ENCODE data around the gene MED13L.

The MED13L gene

DNA sequence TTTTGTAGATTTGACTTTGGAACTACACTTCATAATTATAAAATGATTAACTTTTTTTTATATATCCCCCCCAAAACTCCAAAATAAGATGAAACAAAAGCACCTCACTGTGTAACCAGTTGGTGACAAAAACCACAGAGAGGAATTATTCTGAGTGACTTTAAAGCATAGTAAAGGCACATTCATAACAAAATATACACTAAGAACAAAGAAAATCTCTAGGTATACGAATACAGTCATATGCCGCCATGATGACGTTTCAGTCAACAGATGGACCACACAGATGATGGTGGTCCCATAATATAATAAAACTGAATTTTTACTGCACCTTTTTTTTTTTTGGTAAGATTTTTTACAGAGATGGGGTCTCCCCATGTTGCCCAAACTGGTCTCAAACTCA, 70.7 kb downstream of the MED13L start:
- no peak for DNase-seq

DNA sequence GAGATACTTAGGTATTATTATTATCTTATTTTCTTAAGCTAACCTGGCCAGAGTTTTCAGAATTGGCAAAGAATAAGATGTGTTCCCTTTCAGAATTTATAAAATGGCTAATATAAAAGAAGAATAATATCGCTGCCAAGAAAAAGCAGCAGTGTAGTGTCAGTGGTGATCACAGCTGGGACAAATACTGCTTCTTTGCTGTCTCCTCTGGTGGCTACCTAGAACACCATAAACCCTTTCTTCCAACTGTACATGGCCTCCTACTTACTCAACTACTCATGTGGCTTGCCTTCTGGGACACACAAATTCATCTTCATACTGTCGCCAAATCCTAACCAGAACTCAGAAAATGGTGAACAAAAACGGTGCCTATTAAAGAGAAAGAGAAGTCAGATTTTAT, 72.7 kb downstream of the MED13L start:
- no peak for DNase-seq

DNA sequence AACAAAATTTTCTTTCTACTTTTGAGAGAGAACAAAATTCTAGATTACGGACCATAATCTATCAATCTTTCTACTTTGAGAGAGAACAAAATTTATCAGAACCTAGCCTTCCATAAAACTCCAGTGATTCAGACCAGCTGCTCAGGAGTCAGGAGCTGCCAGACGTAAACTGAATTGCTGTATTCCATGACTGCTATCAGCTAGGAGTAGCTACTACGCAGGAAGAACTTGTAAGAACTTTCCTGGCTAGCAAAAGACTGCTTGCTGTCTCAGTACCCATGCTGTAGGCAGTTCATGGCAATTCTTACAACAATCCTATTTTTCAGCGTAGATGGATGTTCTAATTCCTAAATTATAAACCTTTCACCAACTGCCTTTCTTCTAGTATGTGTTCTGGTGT, 73.3 kb downstream of the MED13L start:
- no peak for DNase-seq

DNA sequence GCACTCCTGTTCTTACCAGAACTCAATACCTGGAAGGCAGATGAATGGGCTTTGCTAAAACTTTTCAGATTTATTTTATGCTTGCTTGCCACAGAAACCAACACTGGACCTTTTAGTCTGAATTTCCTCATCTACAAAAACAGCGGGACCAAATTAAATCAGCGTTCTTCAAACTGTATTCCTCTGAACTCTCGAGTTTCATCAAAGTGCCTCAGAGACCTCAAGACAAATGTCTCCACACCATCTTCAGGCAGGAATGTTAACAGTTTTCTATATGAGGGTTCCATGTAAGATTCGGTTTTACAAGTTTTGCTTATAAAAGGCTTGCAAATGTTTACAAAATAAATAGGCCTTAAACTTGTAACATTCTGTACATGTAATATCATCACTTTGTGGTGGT, 74.6 kb downstream of the MED13L start:
- no peak for DNase-seq

DNA sequence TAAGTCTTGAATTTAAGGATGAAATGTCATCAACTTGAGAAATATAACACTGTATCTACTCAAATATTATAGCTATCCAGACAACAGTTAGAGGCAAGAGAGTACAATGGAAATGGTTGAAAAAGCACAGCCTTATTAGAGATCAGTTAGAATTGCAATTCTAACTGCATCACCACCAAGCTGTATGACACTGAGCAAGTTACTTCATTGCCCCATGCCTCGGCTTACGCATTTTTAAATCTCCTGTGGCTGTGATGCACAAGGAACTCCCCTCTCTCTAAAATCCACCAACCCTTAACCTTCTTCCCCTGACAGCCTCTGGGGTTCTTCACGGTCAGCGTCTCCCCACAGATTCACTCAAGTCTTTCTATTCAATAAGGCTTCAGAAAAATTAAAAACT, 75.1 kb downstream of the MED13L start:
- no peak for DNase-seq

DNA sequence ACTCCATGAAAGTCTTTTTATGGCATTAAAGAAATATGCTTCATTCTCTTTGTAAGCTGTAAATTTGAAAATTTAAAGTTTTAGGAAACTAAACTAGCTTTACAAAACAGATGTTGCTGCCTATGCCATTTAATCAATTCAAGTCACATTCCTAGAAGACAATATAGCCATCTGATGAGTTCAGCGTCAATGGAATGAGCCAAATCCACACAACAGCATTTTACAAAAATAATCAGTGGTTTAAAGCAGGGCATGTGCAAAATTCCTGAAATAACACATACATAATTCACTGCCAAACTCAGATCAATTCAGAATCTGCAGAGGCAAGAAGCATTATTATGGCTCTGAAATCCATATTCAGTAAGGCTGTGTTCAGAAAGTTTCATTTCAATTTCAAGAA, 75.6 kb downstream of the MED13L start:
- DNase-seq = no peak

DNA sequence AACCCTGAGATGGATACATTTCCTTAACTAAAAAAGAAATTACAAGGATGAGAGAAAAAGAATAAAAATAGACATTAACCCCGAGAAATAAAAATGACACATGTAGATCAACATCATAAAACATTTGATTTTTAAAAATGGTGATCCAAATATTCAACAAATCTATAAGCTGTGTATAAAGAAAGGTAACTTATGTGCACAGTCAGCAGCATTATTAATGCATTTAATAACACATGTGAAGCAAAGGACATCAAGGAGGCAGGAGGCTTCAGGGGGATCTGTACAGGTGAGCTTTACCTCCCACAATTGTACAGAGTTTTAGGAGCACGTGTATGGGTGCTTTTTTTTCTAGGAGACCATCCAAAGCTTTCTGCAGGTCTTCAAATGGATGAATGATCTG, 76.1 kb downstream of the MED13L start:
- DNase-seq = no peak

DNA sequence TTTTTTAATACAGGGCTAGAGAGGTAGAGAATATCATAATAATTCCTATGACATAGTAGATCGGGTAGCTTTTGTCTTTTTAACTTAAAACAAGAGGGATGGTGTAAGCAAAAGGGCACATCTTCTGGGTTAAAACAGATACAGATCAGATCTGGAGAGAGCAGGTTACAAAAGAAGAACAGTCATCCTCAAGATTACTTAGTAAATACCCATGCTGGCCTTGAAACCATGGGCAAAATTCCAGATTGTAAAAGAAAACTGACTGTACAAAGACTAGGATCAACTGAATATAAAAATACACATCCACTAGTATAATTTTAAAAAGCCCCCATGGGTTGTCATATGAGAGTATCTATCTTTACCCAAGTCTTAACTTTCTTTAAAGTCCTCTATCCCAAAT, 76.7 kb downstream of the MED13L start:
- no peak for DNase-seq

DNA sequence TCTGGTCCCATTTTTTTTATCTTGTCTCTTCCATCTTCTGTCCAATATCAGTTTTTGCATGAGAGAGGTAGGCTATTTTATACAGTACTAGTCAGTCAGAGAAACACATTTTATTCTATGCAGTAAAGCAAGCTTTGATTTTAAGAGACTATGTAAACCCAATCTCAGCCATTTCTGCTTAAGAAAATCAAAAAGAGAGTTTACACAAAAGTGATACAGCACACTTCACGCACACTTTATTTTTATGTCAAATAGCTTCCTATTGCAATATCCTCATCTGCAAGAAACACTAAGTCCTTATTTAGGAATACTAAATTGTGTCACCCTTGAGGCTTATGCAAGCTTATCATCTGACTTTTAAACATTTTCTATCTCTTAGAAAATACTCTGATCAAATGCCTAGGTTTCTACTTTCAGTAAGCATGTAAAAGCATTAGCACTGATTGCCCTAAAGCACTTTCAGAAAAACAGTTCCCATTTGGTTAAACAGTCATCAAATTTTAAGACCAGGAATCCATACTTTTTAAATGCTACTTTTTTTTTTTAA, 78.3 kb downstream of the MED13L start:
- no peak for DNase-seq

DNA sequence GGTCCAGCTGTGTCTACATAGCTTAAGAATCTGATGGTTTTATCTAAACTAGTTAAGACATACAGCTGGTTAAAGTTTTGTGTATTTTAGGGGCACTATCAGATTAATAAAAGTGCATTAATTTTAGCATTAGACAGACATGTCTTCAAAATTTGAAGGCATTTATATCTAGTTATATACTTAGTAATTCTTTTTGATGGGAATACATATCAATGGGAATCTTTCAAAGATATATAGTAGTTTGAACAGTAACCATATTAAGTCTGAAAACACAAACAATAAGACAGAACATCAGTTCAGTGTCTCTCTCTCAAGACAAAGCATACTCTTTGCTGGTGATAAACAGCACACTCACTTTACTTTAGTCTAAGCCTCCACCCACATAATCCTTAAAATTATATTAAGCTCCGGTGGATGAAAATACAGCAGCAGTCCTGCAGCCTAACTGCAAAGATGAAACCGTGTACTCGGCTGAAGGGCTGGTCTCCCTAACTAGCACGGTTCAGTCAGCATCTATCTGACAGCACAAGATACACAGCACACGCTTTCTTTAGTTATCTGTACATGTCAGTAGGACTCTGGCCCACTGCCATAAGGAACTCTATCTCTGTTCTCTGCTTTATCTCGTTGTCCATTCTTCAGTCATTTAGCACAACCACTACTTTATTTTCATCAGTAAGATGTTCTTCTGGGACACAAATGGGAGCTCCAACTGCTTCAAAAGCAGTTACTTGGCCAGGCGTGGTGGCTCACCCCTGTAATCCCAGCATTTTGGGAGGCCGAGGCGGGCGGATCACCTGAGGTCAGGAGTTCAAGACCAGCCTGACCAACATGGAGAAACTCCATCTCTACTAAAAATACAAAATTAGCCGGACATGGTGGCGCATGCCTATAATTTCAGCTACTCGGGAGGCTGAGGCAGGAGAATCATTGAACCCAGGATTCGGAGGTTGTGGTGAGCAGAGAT, 80.5 kb downstream of the MED13L start:
- no peak for DNase-seq

DNA sequence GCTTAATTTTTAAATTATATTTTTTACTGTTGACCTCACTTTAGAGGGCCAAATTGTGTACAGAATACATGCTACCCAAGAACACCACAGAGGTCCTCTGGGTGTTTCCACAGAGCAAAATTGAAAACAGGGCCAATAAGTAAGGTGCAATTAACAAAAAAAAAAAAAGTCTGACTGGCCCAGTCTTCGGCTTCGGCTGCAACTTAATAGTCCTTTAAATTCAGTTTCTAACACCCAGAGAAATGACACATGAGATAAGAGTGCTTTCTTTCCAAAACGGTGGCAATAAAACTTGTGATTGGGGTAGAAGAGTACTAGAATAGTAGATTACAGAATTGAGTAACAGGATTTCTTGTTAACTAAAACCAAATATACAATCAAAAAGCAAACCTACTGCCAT, 81.3 kb downstream of the MED13L start:
- no peak for DNase-seq

DNA sequence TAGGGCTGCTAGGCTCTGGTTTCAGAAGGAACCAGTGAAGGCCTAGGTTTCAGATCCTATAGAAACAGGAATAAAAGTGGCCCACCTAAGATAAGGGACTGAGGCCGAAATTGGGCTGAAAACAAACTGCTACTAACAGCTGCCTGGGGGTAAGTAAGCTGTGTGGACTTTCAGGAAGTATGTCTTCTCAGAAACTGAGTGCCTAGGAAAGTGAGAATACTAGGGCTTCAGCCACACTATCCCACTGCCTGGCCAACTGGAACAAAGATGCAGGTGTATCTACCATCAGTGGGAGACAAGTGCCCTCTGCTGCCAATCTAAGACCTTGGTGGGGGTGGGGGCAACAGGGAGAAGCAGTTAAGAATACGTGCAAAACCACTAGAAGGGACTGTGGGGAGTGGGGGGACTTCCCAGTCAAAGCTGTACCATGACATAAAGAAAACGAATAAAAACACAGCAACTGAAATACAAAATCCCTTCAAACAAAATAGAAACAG, 82.5 kb downstream of the MED13L start:
- peak; percentile 64 for DNase-seq

DNA sequence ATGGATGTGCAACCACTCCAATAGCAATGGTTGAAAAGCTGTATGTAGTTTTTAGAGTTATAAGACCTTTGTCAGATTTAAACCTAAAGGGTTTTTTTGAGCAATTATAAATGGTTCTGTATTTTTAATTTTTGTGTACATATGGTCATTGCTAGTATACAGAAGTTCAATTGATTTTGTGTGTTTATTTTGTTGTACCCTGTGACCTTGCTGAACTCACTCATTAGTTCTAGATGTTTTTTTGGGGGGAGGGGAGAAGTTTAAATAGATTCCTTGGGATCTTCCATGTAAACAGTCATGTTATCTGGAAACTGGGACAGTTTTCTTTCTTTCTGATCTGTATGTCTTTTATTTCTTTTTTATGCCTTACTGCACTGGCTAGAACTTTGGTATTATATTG, 87.8 kb downstream of the MED13L start:
- DNase-seq = no peak

DNA sequence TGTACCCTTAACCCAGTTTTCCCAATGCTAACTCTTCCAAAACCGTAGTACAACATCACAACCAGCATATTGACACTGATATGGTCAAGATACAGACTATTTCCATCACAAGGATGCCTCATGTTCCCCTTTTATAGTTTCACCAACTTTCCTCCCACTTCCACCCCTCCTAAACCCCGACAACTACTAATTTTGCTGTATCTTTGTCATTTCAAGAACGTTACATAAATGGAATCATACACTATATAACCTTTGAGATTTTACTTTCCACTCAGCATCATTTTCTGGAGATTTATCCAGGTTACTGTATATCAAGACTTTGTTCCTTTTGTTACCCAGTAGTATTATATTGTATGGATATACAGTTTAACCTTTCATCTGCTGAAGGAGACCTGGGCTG, 88.9 kb downstream of the MED13L start:
- DNase-seq = no peak

DNA sequence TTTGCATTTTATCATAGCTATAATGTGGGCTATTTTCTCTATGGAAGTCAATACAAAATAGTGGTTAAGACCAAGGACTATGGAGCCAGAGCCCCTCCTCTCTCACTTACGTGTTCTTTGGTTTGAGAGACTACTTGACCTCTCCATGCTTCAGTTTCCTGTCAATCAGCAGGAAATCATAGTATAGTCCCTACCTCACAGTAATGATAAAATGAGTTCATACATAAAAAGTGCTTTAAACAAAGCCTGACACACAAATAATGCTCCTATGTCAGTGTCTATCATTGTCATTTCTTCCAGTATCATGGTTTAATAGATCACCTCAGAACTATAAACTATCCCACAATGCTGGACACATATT, 90.4 kb downstream of the MED13L start:
- DNase-seq = no peak

DNA sequence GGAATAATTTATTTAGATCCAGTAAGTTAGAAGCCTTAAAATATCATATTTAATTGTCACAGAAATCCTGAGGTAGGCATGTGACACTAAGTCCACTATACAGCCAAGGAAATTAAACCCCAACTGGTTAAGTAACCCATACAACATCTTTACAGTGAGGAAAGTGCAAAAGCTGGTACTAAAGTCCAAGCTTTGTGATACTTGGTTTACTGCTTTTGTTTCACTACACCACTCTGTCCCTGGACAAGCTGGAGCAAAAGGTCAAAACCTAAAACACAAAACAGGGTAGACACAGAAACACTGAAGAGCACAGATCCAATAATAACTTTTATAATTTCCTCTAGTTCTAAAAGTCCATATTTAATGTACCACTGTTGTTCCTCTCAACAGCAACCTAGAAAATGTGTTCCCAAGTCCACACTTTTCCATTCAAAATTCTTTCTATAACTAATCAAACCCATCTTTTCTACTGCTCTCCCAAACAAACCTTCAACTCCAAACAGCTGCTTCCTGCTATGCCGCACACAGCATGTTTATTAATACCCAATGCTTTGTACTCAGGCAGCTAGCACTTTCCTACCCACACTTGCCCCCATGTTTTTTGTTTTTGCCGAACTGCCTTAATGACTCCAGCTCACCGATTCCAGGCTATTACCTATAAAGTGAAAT, 90.9 kb downstream of the MED13L start:
- no peak for DNase-seq

DNA sequence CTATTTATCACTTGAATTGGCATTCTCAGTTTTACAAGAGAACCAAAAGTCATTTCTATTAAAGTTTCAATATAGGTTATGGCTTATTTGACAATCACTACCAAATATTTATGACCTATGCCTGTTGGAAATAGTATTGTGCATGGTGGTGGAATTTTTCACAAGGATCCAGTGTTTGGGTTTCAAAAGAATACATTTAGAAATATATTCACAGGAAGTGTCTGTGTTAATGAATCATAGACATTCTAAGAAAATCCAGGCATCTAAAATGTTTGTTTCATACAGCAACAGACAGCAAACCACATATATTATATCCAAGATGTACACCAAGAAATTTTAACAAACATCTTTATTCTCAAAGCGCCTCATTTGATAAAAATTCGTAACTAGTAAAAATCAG, 92.7 kb downstream of the MED13L start:
- no peak for DNase-seq

DNA sequence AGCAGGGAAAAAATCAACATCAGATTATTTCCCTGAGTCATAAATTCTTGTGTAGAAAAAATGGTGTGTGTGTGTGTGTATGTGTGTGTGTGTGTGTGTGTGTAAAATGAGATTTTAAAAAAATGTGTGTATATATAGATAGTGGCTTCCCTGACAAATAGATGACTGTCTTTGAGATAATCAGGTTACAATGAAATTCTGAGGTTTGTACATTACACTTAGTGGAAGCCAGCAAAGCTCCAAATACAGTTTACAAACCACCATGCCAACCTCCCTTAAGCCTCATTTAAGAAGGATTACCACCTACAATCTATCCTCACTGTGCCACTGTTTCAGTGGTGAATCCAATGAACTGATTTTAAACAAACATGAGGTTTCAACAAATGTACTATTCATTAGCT, 93.8 kb downstream of the MED13L start:
- DNase-seq = no peak

DNA sequence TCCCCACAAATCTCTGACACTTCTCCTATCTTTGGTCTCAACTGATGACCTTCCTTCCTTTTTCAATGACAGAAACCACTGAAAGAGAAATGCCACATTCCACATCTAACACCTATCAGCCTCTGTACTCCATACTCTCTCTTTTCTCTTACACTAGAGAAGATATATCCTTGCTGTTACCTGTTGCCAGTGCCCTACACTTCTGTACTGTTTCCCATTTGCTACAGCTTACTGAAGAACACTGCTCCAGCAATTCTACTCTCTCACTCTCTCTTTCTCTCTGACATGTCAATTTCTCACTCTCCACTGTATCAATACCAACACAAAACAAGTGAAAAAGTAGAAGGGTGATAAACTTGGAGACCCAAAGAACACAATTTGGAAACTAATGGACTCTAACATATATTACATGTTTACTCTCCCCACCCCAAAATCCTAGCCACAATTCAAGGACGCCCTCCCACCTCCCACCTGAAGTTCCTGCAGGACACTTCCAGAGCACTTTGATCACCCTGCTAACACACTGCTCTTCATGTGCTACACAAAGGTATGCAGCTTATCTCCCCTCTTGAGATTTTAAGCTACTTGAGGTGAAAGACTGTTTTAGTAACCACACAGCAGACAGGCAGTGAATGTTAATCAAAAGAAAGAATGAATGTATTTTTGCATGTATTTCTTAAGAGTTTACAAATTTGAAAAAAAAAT, 95.0 kb downstream of the MED13L start:
- no peak for DNase-seq

DNA sequence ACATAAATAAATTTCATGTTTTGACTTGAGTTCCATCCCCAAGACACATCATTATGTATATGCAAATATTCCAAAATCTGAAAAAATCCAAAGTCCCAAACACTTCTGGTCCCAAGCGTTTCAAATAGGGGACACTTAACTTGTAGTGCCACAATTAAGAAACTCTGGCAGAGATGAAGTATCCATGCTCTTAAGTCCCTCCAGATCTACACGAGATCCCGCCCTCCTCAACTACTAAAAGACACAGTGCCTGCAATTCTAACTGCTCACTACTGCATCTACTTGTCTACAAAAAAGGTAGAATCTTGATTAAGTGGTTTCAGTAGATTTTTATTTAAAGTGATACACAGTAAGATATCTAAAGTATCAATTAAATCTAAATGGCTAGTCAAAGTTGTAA, 97.0 kb downstream of the MED13L start:
- DNase-seq = no peak

DNA sequence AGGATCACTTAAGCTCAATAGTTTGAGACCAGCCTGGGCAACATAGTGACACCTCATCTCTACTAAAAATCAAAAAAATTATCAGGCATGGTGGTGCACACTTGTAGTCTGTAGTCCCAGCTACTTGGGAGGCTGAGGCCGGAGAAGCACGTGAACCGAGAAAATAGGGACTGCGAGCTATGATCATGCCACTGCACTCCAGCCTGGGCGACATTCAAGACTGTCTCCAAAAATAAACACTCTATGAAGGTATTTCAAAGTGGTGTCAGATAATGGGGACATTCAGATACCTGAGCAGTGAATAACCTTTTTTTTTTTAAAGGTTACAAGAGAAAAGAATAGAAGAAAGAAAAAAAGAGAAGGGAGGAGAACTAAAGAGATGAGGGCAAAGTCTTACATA, 98.1 kb downstream of the MED13L start:
- no peak for DNase-seq

DNA sequence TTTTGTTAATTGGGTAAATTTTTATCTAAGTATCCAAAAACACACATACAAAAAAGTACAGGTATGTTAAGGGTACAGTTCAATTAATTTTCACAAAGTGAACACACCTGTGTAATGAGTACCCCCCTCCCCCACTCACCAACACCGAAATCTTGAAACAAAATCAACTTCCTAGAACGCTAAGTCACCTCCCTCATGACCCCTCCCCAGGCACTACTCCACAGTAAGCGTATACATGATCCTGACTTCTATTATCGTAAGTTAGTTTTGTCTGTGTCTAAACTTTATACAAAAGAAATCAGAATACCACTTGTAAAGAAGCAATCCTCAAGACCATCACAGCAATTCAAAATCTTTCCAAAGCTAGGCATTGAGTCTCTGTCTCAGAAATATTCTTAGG, 100.5 kb downstream of the MED13L start:
- DNase-seq = no peak

DNA sequence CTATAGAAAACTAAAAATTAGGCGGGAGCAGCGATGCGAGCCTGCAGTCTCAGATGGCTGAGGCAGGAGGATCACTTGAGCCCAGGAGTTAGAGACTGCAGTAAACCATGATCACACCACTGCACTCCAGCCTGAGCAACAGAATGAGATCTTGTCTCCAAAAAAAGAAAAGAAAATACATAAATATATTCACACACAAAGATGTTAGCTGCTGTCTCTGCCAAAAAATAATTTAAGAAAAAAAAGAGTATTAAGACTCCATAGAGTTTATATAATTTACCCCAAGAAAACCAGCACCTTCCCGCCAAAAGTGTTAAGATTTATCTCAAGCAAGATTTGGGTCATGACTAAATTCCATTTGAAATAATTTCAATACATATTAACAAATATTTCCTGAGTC, 102.6 kb downstream of the MED13L start:
- DNase-seq = no peak

DNA sequence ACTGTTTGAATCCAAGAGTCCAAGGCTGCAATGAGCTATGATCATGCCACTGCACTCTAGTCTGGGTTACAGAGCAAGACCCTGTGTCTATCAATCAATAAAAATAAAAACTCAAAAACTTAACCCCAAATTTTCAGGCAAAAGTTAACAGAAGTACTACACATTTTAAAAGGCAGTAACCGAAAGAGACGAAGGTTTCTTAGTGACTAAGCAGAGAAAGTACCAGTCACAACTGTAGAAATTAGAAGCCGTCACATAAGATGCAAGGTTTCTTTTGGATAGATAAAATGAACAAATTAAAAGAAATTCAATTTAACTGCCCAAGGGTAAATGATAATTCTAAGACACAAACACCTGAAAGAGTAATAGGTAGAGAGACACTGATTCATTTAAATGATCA, 103.5 kb downstream of the MED13L start:
- no peak for DNase-seq

All from stimulated activated CD4-positive, alpha-beta T cell treated with anti-CD3 and anti-CD28 coated beads, Interleukin-4, amount 100 ng/mL, for 24 hours (primary cell).